GM21529 (cell line): ENCODE results near the gene CAMKK1.
A peak's percentile ranks its signal among the peaks of the same experiment; 100 is the strongest.

ENCODE experiments used
- ATAC-seq: cut with Tn5 transposase; IDR thresholded peaks from one replicate; pipeline ENCODE4 v1.9.1; 2021; ENCODE audit not compliant: unreplicated experiment

Gene CAMKK1

DNA sequence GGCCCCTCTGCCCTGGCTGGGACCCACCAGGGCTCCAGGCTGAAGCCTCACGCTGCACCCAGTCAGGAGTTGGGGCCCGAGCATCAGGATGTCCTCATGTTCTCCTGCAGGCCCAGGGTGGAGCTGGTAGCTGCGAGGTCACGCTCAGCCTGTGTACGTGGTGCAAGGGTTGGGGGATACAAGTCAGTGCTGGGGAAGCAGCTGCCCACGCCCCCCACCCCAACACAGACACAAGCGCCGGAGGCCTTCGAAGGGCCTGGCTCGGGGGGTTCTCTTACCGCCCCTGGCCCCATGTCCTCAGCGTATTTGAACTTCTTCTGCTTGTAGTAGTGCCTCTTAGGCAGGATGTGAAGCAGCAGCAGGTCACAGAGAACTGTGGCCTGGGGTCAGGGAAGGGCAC lies 4.9 kb upstream of the CAMKK1 start:
- ATAC-seq, result no peak

DNA sequence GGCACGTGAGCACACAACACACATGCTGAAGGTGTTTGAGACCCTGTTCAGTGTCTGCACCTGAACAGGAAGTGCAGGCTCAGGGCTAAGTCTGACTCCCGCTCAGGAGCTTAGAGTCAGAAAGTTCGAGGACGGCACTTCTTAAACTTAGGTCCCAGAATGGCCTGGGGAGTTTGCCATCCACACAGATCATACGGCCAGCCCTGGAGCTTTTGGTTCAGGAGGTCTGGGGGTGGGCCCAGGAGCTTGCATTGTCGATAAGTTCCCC lies 4.0 kb upstream of the CAMKK1 start:
- ATAC-seq, result no peak

DNA sequence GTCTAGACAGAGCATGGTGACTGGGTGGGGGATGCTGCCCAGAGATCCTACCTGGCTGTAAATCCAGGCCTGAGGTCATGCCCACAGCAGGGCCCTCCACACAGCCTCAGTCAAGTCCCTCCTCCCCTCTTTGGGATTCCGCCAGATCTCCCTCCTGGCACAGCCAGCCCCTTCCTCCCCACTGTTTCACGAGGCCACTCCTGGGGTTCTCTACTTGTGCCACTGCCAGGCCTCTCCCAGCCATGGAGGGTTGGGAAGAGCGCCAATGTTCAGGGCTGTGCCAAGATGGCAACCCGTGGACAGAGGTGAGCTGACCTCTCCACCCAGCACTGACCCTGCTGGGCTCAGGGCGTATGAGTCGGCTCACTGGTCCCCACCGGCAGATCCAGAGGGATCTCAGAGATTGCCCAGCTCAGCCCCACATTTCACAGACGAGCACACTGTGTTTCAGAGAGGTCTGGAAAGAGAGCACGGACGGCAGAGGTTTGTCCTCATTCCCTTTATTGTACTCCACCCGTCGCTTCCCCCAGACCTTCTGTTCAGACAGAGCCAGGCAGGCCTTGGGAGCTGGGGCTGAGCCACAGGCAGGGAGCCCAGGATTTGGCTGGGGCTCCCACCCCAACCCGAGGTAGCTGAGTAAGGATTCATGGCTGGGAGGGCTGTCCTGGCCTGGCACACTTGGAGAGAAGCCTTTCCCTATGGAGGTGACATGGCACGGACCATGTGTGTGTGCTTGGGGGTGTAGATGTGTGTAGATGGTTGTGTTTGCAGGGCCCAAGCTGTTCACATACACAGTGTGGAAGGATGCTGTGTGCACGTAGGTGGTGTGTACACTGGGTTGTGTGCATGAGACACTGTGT lies 3.5 kb upstream of the CAMKK1 start:
- no peak for ATAC-seq

DNA sequence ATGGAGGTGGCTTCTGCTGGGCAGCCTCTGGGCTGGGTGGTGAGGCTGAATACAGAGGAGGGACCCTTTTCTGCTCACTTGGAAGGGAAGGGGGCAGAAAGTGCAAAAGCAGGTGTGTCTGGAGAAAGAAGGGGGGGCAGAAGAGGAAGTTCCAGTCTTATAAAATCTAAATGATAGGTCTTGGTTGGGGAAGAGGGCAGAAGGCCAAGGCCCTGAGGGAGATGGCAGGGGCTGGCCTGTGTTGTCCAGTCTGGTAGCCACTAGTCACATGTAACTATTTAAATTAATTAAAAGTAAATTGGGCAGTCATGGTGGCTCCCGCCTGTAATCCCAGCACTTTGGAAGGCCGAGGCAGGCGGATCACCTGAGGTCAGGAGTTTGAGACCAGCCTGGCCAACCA lies 2.5 kb upstream of the CAMKK1 start:
- ATAC-seq, result no peak

DNA sequence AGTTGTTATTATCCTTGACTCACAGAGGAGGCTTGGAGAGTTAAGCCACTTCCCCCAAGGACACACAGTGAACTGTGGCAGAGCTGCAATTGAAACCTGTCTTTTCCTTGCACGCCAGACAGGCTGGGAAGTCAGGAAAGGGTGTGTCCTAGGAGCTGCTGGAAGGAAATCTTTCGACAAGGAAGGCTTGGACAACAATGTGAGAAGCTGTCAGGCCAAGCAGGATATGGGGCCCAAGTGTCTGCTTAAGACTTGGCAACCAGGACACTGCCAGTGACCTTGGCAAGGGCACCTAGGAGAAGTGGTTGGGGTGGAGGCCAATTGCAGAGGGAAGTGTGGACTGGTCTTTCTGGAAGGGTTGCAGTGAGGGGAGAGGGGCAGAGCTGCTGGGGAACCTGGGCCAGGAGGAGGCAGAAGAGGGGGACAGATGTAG lies 2.1 kb upstream of the CAMKK1 start:
- no peak for ATAC-seq

DNA sequence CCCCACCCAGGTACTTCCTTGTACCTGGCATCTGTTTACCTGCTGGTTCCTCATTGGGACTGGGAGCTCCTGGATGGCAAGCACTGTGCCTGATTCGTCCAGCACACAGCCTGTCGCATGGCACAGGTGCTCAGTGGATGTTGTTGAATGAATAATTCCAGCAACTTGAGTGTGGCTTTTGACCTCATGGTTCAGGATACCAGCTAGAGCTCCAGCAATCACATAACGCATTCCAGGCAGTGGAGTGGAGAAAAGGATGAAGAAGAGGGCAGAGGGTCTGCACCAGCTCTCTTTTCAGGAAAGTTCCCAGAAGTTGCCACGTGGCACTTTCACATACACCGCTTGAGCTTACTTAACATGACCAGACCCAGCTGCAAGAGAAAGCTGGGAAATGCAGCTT lies 1.3 kb upstream of the CAMKK1 start:
- ATAC-seq, result no peak

DNA sequence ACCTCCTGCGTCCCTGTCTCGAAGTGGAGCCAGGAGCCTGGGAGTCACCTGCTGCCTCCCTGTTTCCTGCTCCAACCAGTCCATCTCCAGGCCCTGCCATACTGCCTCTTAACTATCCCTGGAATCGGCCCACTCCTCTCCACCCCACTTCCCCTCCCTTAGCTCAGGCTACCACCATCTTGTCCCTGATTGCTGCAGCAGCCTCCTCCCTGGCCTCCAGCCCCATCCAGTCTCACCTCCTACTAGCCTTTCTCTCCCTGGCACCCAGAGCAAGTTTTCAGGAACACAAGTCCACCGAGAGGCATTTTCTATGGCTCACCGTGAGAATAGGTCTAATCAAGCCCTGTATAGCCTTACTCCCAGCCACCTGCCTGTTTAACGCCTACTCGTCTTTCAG lies 865 bp upstream of the CAMKK1 start:
- ATAC-seq, result no peak

DNA sequence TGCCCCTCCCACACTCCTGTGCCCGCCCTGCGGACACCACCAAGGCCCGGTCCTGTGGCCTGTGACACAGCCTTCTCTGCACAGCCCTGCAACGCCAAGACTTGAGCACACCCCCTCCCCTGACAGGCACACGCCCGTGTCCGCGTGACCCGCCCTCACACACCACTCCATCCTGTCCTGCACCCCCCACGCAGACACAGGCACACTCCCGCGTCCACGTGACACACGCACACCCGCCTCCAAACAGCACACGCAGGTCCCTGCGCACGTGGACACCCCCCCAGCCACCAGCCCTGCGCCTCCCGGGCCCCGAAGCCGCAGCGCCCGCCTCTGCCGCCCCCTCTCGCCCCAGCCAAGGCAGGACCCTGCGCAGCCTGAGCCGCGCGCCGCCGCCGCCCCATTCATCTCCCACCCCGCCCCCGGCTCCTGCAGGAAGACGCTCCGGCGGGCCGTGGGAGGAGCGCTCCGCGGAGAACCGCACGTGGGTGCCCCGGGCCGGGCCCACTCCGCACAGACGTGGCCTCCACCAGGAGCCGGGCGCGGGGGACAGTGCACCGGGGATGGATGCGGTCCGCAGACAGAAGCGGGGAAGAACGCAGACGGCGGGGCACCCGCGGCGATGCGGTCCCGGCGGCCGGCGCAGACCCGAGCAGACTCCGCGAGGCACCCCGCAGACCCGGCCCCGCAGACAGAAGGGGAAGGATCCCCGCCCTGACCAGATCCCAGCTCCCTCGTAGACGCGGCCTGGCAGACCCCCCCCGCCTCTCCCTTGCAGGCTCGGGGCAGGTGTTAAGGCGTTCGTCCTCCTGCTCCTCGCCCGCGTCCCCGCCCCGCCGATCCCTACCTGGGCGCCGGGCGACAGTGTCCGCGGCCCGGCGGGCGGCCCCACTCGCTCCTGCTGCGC lies 506 bp downstream of the CAMKK1 start:
- ATAC-seq, result peak; percentile 15

DNA sequence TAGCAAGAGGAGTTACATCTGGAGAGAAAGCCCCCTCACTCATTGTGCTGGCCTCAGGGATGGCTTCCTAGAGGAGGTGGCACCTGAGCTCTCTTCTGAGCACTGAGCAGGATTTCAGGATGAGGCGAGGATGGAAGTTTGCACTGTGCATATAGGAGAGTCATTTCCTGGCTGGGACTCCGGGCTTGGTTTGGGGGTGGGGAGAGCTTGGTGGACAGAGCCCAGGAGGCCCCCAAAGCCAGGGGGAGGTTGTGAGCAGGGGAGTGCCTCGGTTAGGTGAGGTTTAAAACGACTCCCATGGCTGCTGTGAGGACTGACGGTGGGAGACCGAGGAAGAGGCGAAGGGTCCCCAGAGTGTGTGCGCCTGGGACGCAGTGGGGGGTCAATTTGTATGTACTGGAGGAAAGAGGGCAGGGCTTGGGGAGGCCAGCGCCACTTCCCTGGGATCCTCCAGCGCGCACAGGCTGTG lies 1.2 kb downstream of the CAMKK1 start:
- ATAC-seq, result no peak

DNA sequence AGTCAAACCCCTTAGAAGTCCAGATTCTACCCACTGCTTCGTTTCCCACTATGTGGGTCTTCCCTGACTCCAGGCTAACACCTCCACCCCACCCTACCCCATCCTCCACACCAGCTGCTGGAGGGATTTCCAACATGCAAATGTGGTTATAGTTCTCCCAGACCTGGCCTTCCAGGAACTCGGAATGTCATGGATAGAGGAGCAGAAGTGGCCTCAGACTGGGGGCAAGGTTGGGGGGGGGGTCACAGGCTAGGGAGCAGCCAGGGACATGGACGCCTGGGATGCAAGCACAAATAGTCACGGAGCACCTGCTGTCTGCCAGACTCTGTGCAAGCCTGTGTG lies 2.0 kb downstream of the CAMKK1 start:
- no peak for ATAC-seq

DNA sequence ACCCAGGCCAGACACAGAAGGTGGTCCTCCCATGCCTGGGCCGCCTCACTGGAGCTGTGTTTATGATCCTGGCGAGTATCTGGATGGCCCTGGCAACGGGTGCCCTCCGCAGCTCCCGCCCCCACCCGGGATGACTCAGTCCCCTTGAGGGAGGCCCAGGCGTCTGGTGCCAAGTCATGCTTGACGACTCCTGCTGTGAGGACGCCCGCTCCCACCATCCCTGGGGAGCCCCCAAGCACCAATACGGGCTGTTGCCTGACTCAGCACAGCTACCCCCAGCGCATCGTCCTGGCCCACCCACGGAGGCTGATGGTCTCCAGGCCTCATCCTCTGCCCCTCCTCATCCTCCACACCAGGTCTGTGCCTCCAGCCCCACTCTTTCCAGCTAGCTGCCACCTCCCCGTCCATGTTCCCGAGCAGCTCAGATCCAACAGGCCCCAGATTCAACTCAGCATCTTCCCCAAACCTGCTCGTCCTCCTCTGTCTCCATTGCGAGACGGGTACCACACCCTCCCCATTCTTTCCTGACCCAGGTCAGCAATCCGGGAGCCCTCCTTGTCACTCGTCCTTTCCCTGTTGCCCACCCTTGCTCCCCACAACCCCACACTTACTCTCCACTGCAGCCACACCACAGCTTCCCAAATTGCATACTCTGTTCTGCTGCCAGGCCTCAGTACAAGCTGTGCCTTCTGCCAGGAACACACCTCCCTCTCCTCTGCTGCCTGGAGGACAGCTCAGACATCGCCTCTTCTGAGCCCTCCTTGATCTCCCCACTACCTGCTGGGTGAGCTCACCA lies 2.6 kb downstream of the CAMKK1 start:
- no peak for ATAC-seq

DNA sequence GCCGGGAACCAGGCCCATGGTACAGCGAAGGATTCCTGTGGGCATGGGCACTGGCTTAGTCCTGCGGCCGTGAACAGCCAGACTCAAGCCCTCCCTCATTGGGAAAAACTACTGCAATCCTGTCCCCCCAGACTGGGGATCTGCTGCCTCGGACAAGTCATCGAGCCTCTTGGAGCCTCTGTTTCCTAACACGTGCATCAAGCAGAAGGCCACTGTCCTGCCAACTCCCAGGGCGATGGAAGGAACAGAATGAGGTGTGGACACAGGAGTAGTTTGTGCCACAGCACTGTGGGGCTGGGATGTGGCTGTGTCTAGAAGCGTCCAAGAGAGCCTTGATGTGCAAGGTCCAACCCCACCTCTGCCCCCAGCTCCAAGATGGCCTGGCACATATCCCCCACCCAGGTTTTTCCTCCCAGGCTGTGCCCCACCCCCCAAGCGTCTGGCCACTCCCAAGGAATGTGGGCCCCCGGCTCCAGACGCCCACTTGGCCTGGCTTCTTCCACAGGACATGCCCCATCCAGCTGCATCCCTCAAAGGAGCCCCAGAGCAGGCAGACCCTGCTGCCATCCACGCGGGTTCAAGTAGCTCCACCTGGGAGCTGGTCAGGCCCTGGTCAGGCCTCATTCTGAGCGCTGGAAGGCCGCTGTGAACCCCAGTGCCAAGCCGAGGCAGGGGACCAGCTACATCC lies 3.4 kb downstream of the CAMKK1 start:
- no peak for ATAC-seq

DNA sequence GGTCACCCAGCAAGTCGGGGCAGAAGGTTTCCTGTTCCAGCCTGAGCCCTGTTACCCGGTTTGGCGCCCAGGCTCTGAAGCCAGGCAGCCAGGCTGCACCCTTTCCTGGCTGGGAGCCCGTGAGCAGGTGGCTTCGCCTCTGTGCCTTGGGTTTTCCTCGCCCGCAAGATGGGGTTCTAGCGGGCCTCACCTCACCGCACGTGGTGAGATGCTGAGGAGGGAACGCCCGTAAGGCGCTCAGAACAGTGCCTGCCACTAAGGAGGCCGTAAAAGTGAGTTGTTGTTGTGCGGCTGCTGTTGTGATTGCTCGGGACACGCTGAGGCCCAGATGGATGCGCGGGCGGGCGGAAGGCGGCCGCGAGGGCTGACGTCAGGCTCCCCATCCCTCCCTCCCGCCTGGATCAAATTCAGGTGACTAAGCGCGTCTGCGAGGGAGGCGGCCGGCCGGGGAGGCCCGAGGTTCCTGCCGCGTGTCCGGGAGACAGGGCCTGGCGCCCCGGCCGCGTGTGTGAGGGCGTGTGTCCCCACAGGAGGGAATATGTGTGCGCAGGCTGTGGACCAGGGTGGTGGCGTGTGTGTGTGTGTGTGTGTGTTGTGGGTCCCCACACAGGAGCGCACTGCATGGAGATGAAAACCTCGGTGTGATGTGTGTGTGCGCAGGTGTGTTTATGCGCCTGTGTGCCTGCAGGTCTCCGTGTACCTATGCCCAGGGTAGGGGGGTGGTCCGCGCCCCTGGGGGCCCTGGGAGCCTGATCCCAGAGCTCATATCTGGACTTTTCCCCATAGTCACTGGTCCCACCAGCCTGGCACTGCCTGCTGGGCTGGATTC lies 4.3 kb downstream of the CAMKK1 start:
- ATAC-seq, result no peak

DNA sequence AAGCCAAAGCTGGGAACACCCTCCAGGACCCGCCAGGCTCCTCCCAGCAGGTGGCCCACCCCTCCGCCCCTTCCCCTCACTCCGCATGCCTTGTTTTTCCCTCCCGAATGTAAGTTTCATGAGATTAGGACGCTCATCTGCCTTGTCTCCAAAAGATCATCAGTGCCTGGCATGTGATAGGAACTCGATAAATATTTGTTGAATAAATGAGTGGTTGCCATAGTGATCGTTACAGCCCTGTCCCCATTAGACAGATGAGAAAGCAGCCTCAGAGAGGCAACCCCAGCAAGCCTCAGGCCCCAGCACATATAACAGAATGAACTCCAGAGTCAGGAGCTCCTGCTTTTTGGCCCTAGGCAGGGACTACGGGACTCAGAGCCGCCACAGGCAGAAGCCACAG lies 5.0 kb downstream of the CAMKK1 start:
- no peak for ATAC-seq

DNA sequence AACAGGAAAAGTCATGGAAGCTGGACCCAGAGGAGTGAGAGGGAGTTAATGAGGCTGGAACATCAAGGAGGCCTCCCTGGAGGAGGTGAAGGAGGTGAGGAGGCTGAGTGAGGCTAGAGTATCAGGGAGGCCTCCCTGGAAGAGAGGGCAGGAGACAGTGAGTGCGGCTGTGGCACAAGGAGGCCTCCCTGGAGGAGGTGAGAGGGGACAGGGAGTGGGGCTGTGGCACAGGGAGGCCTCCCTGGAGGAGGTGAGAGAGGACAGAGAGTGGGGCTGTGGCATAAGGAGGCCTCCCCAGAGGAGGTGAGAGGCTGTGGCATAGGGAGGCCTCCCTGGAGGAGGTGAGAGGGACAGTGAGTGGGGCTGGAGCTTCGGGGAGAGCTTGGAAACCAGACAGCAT lies 5.5 kb downstream of the CAMKK1 start:
- no peak for ATAC-seq

DNA sequence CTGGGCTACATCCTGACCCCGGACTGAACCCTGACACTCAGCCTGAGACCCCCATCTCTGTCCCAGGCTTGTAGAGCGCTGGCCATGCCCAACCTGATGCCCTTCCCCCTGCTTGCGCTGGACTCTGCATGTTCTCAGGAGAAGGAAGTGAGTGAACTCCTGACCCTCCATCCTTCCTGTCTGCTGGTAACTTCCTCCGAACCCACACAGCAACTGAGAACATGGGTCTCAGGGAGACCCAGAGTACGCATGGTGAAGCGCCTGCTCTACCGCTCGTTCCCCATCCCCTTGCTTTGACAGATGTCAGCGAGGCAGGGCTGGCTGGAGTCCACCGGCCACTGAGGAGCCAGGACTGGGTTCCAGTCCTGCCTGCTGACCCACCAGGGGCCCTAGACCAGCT lies 6.1 kb downstream of the CAMKK1 start:
- ATAC-seq, result no peak

DNA sequence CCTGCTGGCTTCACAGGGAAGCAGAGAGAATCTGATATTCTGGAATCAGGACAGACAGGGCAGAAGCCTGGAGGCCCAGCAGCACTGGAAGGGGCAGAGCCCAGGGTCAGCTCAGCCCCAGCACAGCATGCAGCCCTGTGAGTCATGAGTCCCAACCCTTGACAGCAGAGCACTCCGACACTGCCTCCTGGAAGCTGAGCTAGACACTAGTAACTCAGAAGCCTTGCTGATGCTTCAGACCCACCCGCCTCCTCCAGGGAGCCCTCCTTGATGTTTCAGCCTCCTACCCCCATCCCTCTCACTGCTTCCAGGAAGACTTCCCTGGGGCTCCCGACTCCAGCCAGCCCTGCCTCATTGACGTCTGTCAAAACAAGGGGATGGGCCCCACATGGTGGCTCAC lies 6.9 kb downstream of the CAMKK1 start:
- no peak for ATAC-seq

DNA sequence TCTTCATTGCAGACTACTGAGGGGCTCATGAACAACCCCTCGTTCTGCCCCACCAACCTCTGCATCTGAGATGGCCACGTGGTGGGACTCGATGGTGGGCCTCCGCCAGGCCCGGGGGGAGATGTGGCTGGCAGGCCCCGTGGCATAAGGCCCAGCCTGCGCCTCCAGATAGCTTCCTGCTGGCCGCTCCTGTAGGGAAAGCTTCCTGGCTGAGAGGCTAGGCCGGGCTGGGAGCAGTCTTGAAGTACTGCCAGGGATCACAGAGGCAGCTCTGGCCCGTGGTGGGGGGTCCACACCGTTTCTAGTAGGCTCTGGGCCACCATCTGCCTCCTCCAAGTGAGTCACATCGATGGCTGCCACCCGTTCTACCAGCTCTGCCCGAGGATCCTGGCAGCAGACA lies 7.6 kb downstream of the CAMKK1 start:
- ATAC-seq, result no peak

DNA sequence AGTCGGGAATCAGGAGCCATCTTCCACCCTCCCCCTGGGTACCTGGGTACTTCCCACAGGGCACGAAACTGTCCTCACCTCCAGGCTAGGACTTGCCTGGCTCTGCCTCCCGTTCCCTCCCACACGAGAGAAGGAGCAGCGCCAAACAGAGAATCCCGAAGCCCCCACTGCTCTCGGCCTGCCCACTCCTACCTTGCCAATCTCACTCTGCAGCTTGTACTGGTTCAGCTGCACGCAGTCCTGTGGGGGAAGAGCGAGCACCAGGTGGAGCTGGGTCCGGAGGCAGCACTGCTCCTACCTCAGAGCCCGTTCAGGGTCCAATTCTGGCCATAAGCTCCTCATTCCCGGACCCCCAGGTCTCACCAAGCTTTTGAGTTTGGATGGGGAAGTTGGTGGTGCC lies 8.7 kb downstream of the CAMKK1 start:
- ATAC-seq, result no peak

DNA sequence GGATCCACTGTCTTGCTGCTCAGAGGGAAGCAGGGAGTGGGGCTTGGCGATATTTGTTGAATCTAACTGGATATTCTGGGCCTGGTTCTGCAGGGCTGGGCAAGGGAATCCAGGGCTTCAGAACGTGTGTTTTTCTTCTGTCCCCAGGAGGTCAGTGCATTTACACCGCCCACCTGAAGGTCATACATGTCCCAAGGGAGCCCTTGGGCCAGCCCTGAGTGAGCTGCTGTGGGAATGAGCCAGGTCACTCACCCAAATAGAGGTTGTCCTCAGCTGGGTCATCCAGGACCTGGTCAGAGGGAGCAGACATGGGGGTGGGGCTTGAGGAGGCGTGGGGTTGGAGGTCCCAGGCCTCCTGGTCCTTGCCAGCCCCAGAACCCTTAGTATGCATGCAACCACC lies 10.6 kb downstream of the CAMKK1 start:
- ATAC-seq, result no peak
